ENCODE results near the gene BBS1. TPM values are rescaled to one million over a fixed set of nuclear protein-coding genes. Genes with fewer than 3 reads are reported as not detected.
A peak's percentile ranks its signal among the peaks of the same experiment; 100 is the strongest.

BBS1 gene
- total and polyA plus RNA-seq, 7 experiments from 2014 or later = 9.6 to 38.2 (median 22.7) TPM

- H3K4me1 ChIP-seq (ENCODE audit: control insufficient read depth in 2 of 2, insufficient read depth in 2 of 2, low read length in 2 of 2) = peaks cover 0 to 12% of the 10 kb centered on the region in 2 donors
- H3K36me3 ChIP-seq (ENCODE audit: control insufficient read depth in 2 of 3, insufficient read depth in 3 of 3, low read length in 3 of 3) = no peaks in the 10 kb centered on the region
- Mint-ChIP-seq H3K9me3 (no peaks in the 10 kb centered on the region), H3K4me3 (peak overlapping the region in 1 of 10 donors; percentile 16), H3K27ac (no peak overlapping the region), H3K36me3 (peaks cover 0 to 3% (median 0%) of the 10 kb centered on the region in 5 donors), H3K4me1 (peaks cover 0 to 16% (median 11%) of the 10 kb centered on the region in 7 donors), H3K27me3 (peaks cover 0 to 25% (median 7%) of the 10 kb centered on the region in 5 donors)
- no peaks in the 10 kb centered on the region for H3K27me3 ChIP-seq (ENCODE audit: control insufficient read depth in 2 of 2, insufficient read depth in 2 of 2, low read length in 2 of 2)
- H3K9me3 ChIP-seq (ENCODE audit: control insufficient read depth in 2 of 3, low read length in 3 of 3) = no peaks in the 10 kb centered on the region
- DNase-seq = no peak
- CTCF ChIA-PET = no interaction called here
- intact Hi-C loops (cut with micrococcal nuclease) = no loop called here
- POLR2A ChIA-PET = interaction anchor here (1.2 kb wide), 1 partner anchor 115 kb away, joined by 7 read pairs; the partner anchor contains the start of gene RBM4B
- H3K27ac ChIP-seq (ENCODE audit: low read depth, low read length) = no peak overlapping the region
- no peak overlapping the region for H3K4me3 ChIP-seq (ENCODE audit: low read length)
- ATAC-seq = no peak
Measured at GRCh38 chr11:66562907-66563583, 52.6 kb downstream of the BBS1 start.

- Mint-ChIP-seq H3K27ac (no peak overlapping the region), H3K27me3 (peaks cover 0 to 27% (median 1%) of the 10 kb centered on the region in 5 donors), H3K4me1 (peaks cover 2 to 15% (median 11%) of the 10 kb centered on the region in 7 donors), H3K36me3 (peaks cover 0 to 3% (median 0%) of the 10 kb centered on the region in 5 donors), H3K4me3 (no peak overlapping the region), H3K9me3 (no peaks in the 10 kb centered on the region)
- DNase-seq = no peak
- no peak overlapping the region for H3K27ac ChIP-seq (ENCODE audit: low read depth, low read length)
- H3K9me3 ChIP-seq (ENCODE audit: control insufficient read depth in 2 of 3, low read length in 3 of 3) = no peaks in the 10 kb centered on the region
- peaks cover 0 to 10% of the 10 kb centered on the region in 2 donors for H3K4me1 ChIP-seq (ENCODE audit: control insufficient read depth in 2 of 2, insufficient read depth in 2 of 2, low read length in 2 of 2)
- no peaks in the 10 kb centered on the region for H3K36me3 ChIP-seq (ENCODE audit: control insufficient read depth in 2 of 3, insufficient read depth in 3 of 3, low read length in 3 of 3)
- ATAC-seq = no peak
- POLR2A ChIA-PET = no interaction called here
- H3K4me3 ChIP-seq (ENCODE audit: low read length) = no peak overlapping the region
- no peaks in the 10 kb centered on the region for H3K27me3 ChIP-seq (ENCODE audit: control insufficient read depth in 2 of 2, insufficient read depth in 2 of 2, low read length in 2 of 2)
- CTCF ChIA-PET = interaction anchor here (0.6 kb wide), 1 partner anchor 45 kb away, joined by 5 read pairs; no protein-coding TSS in a partner anchor
- intact Hi-C loops (cut with micrococcal nuclease) = no loop called here
Measured at GRCh38 chr11:66563832-66564231, 53.4 kb downstream of the BBS1 start.

GRCh38 chr11:66564538-66564937 lies 54.1 kb downstream of the BBS1 start:
- POLR2A ChIA-PET = no interaction called here
- Histone ChIP-seq H3K27ac (ENCODE audit: low read depth, low read length) (no peak overlapping the region), H3K36me3 (ENCODE audit: control insufficient read depth in 2 of 3, insufficient read depth in 3 of 3, low read length in 3 of 3) (no peaks in the 10 kb centered on the region), H3K9me3 (ENCODE audit: control insufficient read depth in 2 of 3, low read length in 3 of 3) (no peaks in the 10 kb centered on the region), H3K4me1 (ENCODE audit: control insufficient read depth in 2 of 2, insufficient read depth in 2 of 2, low read length in 2 of 2) (peaks cover 0 to 6% of the 10 kb centered on the region in 2 donors), H3K4me3 (ENCODE audit: low read length) (no peak overlapping the region), H3K27me3 (ENCODE audit: control insufficient read depth in 2 of 2, insufficient read depth in 2 of 2, low read length in 2 of 2) (no peaks in the 10 kb centered on the region)
- DNase-seq (no peak), ATAC-seq (no peak)
- peaks cover 2 to 13% (median 8%) of the 10 kb centered on the region in 7 donors for H3K4me1 Mint-ChIP-seq
- peaks cover 0 to 3% (median 0%) of the 10 kb centered on the region in 5 donors for H3K36me3 Mint-ChIP-seq
- H3K9me3 Mint-ChIP-seq = no peaks in the 10 kb centered on the region
- H3K4me3 Mint-ChIP-seq = peak overlapping the region in 1 of 10 donors; percentile 75
- intact Hi-C loops (cut with micrococcal nuclease) = no loop called here
- no peak overlapping the region for H3K27ac Mint-ChIP-seq
- peaks cover 0 to 29% (median 0%) of the 10 kb centered on the region in 5 donors for H3K27me3 Mint-ChIP-seq
- CTCF ChIA-PET = no interaction called here

GRCh38 chr11:66564984-66565383 lies 54.5 kb downstream of the BBS1 start:
- H3K27ac ChIP-seq (ENCODE audit: low read depth, low read length) = no peak overlapping the region
- H3K4me3 Mint-ChIP-seq = no peak overlapping the region
- DNase-seq (no peak), ATAC-seq (no peak)
- peaks cover 0 to 3% (median 0%) of the 10 kb centered on the region in 5 donors for H3K36me3 Mint-ChIP-seq
- H3K4me1 ChIP-seq (ENCODE audit: control insufficient read depth in 2 of 2, insufficient read depth in 2 of 2, low read length in 2 of 2) = peaks cover 0 to 6% of the 10 kb centered on the region in 2 donors
- ChIA-PET POLR2A (interaction anchor here (1.1 kb wide), 1 partner anchor 19 kb away, joined by 3 read pairs; the partner anchor contains the start of genes ACTN3 and ZDHHC24), CTCF (no interaction called here)
- H3K9me3 Mint-ChIP-seq = no peaks in the 10 kb centered on the region
- H3K27me3 Mint-ChIP-seq = peaks cover 0 to 31% (median 0%) of the 10 kb centered on the region in 5 donors
- intact Hi-C loops (cut with micrococcal nuclease) = no loop called here
- no peaks in the 10 kb centered on the region for H3K36me3 ChIP-seq (ENCODE audit: control insufficient read depth in 2 of 3, insufficient read depth in 3 of 3, low read length in 3 of 3)
- H3K9me3 ChIP-seq (ENCODE audit: control insufficient read depth in 2 of 3, low read length in 3 of 3) = no peaks in the 10 kb centered on the region
- peaks cover 2 to 13% (median 8%) of the 10 kb centered on the region in 7 donors for H3K4me1 Mint-ChIP-seq
- no peaks in the 10 kb centered on the region for H3K27me3 ChIP-seq (ENCODE audit: control insufficient read depth in 2 of 2, insufficient read depth in 2 of 2, low read length in 2 of 2)
- no peak overlapping the region for H3K27ac Mint-ChIP-seq
- no peak overlapping the region for H3K4me3 ChIP-seq (ENCODE audit: low read length)

GRCh38 chr11:66566221-66566620 lies 55.8 kb downstream of the BBS1 start:
- Histone ChIP-seq H3K27me3 (ENCODE audit: control insufficient read depth in 2 of 2, insufficient read depth in 2 of 2, low read length in 2 of 2) (no peaks in the 10 kb centered on the region), H3K4me1 (ENCODE audit: control insufficient read depth in 2 of 2, insufficient read depth in 2 of 2, low read length in 2 of 2) (peaks cover 0 to 6% of the 10 kb centered on the region in 2 donors), H3K36me3 (ENCODE audit: control insufficient read depth in 2 of 3, insufficient read depth in 3 of 3, low read length in 3 of 3) (no peaks in the 10 kb centered on the region), H3K27ac (ENCODE audit: low read depth, low read length) (no peak overlapping the region), H3K4me3 (ENCODE audit: low read length) (no peak overlapping the region), H3K9me3 (ENCODE audit: control insufficient read depth in 2 of 3, low read length in 3 of 3) (no peaks in the 10 kb centered on the region)
- intact Hi-C loops (cut with micrococcal nuclease) = no loop called here
- Mint-ChIP-seq H3K9me3 (no peaks in the 10 kb centered on the region), H3K36me3 (peaks cover 0 to 3% (median 0%) of the 10 kb centered on the region in 5 donors), H3K4me3 (peak overlapping the region in 4 of 10 donors; percentile 17 to 76 (median 55)), H3K4me1 (peaks cover 2 to 13% (median 8%) of the 10 kb centered on the region in 7 donors), H3K27me3 (peaks cover 0 to 36% (median 0%) of the 10 kb centered on the region in 5 donors), H3K27ac (peak overlapping the region in 2 of 9 donors; percentile 18 to 52)
- ChIA-PET CTCF (no interaction called here), POLR2A (interaction anchor here (1.1 kb wide), 1 partner anchor 20 kb away, joined by 3 read pairs; the partner anchor contains the start of genes ACTN3 and ZDHHC24)
- ATAC-seq = no peak
- no peak for DNase-seq

GRCh38 chr11:66567787-66568123 lies 57.3 kb downstream of the BBS1 start:
- H3K27me3 Mint-ChIP-seq = peaks cover 0 to 36% (median 0%) of the 10 kb centered on the region in 5 donors
- H3K27ac ChIP-seq (ENCODE audit: low read depth, low read length) = peak overlapping the region; percentile 58
- ATAC-seq = no peak
- H3K9me3 ChIP-seq (ENCODE audit: control insufficient read depth in 2 of 3, low read length in 3 of 3) = no peaks in the 10 kb centered on the region
- peak overlapping the region in 1 of 9 donors; percentile 47 for H3K27ac Mint-ChIP-seq
- peaks cover 2 to 13% (median 8%) of the 10 kb centered on the region in 7 donors for H3K4me1 Mint-ChIP-seq
- ChIA-PET POLR2A (interaction anchor here (1.2 to 3.0 kb wide), 5 partner anchors 8 to 146 kb away, joined by 4 to 18 read pairs (median 6); partner anchors contain the start of genes RBM4, RBM4B and ZDHHC24), CTCF (interaction anchor here (0.8 to 2.9 kb wide), 3 partner anchors 10 to 111 kb away, joined by 3 to 20 read pairs (median 7); partner anchors contain the start of gene RBM4B)
- no peaks in the 10 kb centered on the region for H3K36me3 ChIP-seq (ENCODE audit: control insufficient read depth in 2 of 3, insufficient read depth in 3 of 3, low read length in 3 of 3)
- H3K4me3 Mint-ChIP-seq = peak overlapping the region; percentile 49 to 83 (median 73)
- no peak for DNase-seq
- no peaks in the 10 kb centered on the region for H3K27me3 ChIP-seq (ENCODE audit: control insufficient read depth in 2 of 2, insufficient read depth in 2 of 2, low read length in 2 of 2)
- peaks cover 0 to 3% (median 0%) of the 10 kb centered on the region in 5 donors for H3K36me3 Mint-ChIP-seq
- H3K4me1 ChIP-seq (ENCODE audit: control insufficient read depth in 2 of 2, insufficient read depth in 2 of 2, low read length in 2 of 2) = peaks cover 0 to 6% of the 10 kb centered on the region in 2 donors
- intact Hi-C loops (cut with micrococcal nuclease) = loop anchor here in 1 of 2 donors (2.0 kb wide), 1 partner anchor 21 kb away; the partner anchor contains the start of genes ACTN3 and ZDHHC24
- peak overlapping the region; percentile 65 for H3K4me3 ChIP-seq (ENCODE audit: low read length)
- H3K9me3 Mint-ChIP-seq = no peaks in the 10 kb centered on the region
